Measurements from ENCODE around the gene EPB41L4B.

Gene EPB41L4B

DNA sequence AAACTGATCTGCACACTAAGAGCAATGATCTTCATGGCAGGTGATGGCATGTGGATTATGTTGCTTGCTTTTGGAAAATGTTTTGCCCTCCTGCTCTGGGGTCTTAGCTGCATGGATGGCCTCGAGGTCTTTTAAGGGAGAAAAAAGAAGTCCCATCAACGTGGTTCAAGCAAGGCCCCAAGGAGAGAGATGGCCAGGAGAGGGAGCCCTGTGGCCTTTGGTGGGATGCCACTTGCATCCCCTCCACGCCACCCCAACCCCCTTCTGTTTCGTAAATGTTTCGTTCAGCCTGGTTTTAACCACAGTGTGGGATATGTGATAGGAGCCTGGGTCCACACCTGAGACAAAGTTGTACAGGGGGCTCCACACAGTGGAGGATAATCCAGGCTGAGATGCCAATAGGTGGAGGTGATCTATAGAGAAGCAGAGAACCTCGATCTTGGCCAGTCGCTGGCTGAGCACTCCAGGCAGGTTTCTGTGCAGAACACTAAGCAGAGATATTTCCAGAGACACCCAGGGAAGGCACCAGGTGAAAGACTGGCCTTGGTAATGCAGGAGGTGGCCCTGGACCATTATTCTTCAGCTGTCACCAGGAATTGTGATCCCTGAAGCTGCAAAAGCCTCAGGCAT is 128.0 kb downstream of the EPB41L4B start:
- DNase-seq = peak; percentile 2

DNA sequence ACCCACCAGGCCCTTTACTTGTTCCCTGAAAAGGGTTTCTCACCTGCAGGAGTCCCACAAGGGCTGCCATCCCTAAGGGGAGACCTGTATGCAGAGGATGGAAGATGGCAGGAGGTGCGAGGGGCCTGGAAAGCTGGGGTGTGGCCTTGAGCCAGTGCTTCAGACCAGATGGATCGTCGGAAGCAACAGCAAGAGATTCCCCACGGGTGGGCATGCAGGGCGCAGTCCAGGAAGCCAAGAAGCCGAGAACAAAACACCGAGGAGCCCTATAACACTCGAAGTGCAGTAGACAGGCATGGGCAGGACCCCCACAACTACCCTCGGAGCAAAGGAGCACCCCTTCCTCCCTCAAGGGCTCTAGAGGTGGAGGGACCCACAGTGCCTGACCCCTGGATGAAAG is 129.1 kb downstream of the EPB41L4B start:
- DNase-seq = no peak

DNA sequence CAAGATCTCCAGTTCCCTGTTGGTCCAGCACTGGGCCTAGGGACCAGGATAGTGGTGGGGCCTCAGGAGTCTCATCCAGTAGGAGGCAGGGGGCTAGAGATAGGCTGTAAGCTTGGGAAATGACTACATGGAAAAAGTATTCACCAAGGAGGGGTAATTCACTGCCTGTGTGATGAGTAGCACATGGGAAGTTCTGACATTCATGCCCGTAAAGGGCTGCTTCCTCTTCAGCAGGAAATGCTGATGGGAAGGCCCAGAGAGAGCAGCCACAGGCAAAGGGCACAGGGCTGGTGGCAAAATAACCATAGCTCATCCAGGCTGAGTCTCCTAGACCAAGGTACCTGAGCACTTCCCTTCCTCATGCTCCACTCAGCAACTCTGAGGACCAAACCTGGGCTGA is 130.7 kb downstream of the EPB41L4B start:
- DNase-seq = no peak

DNA sequence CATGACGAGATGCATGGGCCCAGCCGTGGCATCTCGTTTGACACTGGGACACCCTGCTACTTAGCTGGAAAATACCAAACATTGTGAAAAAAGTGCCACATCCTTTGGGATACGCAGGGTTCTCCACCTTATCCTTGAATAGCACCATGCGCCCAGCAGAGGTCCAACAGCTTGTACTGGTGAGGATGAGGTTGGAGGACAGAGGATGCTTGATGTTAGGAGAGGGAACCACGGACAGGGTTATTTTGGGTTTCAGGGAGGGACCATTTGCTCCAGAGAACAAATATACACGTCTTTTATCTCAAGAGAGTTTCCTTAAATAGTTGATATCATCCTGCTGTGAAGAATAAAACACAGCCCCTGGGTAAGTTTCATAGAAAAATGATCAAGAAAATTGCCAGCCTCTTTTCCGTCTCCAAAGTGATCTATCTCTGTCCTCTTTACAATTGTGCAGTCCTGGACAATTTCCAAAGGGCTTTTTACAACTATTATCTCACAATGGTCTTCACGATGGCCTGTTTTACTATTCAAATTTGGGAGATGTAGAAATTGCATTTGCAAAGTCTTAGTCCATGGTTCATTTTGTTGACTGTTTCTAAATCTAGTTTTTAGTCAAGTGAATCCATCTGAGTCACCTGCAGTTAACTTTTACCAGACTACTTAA is 133.9 kb downstream of the EPB41L4B start:
- no peak for DNase-seq

DNA sequence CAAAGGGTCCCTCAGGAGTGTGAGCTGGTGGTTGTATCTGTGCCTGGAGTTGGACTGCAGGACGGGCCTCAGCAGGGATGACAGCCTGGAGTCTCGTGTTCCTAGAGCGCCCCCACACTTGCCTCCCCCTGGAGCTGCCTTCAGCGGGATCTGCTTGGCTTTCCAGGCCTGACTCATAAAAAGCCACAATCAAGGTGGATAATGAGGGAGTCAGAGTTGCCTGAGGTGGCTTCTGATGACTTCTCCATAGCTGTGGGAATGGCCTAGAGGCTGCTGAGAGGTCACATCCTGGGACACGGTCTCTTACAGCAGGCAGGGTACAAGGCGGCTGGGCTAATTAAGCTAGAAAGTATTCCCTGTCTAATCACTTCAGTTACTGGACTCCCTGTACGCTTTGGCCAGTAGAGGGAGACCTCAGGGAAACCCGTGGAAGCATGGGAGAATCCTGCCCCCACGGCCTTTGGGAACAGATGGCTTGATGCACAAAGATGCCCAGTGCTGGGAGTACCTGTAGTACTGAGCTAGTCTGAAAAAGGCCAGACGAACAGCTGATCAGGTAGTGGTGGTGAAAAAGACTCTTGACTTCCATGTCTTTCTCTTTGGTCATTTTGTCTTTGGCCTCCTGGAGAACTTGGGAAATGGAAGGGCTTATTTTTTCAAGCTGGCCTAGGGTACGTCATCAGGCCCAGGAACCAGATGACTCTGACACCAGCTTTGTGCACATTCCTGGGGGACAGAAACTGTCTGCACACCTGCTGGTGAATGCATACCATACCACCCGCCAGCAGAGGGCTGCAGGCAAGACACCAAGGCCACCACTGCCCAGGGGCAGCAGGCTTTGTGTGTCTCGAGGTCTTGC is 137.7 kb downstream of the EPB41L4B start:
- DNase-seq = peak; percentile 63

DNA sequence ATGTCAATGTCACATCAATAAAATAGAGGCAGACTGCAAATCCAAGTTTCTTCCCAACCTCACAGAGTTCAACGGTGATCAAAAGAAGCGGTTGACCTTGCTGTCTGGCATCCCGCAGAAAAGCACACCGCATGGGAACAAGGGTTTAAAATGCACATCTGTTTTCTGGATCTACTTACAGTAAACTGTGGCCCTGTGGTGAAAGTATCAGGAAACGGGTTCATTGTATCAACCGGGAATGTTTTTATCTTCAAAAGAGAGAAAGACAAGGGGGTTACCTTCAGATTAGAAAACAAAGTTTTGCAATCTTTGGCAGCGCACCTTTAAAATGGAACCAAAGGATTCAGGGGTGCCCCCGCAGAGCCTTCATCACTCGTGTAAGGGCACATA is 138.3 kb downstream of the EPB41L4B start:
- DNase-seq = no peak

DNA sequence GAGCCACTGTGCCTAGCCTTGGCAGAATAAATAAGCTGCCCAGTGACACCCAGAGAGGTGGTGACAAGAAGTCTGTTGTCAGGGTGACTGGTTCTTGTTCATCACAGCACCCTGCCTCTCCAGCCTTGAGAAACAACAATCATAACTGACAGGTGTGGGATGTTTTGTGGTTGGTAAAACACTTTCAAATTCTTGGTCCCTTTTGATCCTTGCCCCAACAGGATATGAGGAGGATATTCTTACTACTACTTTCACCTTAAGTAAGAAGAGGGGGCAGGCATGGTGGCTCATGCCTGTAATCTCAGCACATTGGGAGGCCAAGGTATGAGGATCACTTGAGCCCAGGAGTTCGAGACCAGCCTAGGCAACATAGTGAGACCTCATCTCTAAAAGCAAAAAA is 139.6 kb downstream of the EPB41L4B start:
- DNase-seq = no peak

DNA sequence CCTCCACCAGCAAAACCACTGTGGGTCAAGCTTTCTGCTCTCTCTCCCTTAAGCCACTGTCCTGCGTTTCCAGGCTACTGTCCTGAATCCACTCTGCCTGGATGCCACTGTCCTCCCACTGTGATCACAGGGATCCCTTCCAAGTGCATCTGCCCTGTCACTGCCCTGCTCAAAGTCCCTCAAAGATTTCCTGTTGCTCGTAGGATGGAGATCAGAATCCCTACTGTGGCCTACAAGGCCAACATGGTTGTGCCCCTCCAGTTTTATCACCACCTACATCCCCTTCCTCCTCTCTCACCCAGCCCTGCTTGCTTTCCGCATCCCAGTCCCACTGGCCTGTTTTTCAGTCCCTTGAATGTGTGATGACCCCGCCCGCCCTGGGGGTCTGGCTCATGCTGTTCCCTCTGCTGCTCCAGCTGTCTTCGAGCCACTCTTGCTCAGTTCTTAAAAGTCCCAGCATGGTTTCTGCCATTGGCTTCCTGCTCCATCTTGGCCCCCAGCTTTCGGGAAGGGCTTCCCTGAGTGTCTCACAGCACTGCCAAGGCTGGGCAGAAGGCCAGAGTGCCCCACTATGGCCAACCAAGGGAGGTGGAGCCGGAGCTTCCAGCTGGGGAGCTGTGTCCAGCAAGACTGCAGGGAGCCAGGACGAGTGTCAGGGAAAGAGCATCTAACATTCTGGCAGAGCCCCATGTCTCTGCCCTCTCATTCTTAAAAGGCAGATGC is 140.9 kb downstream of the EPB41L4B start:
- no peak for DNase-seq

DNA sequence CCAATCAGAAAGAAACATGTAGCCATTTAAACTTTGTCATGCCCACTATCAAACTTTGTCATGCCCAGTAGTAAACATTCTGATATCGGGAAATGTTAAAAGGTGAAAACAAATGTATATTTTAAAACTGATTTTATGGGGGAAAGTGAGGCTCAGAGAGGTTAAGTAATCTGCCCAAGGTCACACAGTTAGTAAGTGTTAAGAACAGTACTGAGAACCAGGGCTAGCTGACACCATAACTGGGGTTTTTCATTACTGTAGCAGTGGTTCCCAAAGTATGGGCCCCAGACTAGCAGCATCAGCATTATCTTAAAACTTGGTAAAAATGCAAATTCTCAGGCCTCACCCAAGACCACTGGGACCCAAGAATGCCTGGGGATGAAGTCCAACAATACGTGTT is 143.9 kb downstream of the EPB41L4B start:
- no peak for DNase-seq

DNA sequence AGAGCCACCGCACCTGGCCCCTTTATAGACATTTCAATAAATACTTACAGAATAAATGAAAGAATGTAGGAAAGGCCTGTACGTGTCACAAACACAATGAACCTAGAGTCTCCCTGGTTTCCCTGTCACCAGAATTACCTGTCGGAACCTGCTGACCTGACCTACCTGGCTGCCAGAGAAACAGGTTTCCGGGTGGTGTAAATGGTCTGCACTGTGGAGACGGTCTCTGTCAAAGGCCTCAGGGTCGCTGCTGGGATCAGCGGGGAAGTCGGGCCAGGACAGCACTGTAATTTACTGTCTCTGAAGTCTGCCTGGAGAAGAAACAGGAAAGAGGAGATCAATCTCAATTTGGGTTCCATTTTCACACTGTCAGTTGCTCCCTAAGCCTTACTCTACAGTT is 144.5 kb downstream of the EPB41L4B start:
- no peak for DNase-seq

DNA sequence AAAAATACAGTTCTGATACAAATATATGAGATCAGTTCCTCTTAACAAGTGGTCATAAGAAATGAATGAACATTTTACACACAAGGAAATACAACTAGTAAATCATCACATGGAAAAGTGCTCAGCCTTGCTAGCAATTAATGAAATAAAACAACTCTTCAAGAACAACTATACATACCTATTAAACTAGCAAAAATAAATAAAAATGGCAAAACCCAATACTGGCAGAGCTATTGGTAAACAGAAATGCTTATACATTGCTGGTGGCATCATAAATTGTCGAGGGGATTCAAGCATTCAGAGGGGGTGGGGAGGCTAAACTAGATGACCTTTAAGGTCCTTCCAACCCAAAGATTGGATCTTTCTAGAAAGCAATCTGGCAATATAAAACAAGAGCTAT is 147.9 kb downstream of the EPB41L4B start:
- no peak for DNase-seq

DNA sequence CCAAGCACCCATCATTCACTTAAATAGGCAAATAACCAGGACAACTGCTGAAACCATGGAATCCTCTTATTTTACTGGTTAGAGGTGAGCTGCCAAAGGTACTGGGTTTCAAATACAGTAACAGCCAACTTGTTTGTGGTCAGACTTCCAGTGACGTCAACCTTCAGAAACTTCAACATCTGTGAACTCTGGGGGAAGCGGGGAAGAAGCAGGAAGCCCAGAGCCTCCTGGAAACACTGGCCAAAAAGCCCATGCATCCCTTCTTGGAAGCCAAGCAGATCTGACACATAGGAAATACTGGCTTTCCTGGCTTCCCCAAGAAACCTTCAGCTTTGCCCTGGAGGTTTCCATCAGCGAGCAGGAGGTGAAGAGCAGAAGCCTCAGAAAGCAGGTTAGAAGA is 148.9 kb downstream of the EPB41L4B start:
- DNase-seq = no peak

DNA sequence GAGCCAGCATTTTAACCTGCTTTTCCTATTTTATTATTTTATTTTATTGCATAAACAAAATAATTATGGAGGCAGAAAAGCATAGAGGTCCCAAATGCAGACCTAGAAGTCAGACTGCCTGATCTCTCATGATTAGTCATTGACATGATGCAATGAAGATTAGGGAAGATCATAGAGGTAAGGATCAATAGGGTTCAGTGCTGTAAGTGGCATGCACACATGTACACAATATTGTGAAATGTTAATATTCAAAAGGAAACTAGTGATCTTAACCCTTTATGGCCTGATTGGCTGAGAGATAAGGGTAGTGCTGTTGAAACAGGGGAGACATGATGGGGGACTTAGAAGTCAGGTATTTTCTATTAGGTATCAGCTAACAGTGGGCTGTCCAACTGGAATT is 152.7 kb downstream of the EPB41L4B start:
- DNase-seq = no peak

DNA sequence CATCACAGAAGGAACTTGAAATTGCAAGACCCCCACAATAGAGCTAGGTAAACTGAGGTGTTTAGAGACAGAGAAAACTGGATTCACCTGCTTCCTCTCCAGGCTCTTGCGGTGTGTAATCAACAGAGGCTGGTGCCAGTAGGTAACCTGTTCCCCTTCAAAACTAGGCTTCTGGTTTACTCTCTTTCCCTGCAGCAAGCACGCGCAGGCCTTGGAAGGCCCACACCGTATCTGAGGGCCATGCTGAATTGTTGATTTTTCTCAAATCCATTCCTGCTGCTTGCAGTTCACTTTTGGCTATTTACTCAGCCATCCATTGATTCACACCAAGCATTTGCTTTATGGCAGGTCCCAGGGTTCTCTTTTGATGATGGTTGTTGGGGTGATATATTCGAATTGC is 153.1 kb downstream of the EPB41L4B start:
- peak; percentile 2 for DNase-seq

DNA sequence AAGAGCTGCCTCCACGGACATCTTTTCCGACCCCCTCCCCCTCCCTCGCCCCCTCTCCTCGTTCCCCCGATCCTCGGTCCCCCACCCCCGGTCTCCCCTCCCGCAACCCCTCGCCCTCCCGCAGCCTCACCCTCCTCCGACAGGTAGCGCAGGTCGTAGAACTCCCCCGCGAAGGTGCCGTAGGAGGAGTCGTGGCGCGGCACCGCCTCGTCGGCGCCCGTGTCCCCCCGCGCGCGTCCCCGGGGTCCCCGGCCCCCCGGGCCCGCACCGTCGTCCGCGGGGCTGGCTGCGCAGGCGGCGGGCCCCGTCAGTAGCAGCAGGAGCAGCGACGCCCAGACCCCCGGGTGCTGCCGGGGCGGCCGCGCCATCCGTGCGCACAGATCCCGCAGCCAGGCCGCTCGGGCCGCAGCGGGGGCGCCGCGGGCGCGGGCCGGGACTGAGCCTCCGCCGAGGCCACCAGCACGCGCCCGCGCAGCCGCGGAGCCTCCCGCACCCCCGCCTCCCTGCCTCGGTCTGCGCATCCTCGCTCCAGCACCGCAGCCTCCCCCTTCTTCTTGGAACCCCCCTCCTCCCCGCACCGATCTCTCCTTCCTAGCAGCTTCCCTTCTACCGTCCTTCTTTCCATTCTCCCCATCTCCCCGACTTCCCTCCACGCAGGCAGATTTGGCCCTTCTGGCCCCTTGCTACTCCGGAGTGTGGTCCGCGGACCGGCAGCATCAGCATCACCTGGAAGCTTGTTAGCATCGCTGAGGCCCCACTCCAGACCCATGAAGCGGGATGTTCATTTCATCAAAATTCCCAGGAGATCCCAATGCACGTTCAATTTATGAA is 153.9 kb downstream of the EPB41L4B start, which contains the start of gene FRRS1L:
Gene FRRS1L, minus strand, starts transcription at position 479 of the 831 bp plus-strand sequence. Its CDS starts 111 bp downstream, at position 368.
- DNase-seq = peak; percentile 46

DNA sequence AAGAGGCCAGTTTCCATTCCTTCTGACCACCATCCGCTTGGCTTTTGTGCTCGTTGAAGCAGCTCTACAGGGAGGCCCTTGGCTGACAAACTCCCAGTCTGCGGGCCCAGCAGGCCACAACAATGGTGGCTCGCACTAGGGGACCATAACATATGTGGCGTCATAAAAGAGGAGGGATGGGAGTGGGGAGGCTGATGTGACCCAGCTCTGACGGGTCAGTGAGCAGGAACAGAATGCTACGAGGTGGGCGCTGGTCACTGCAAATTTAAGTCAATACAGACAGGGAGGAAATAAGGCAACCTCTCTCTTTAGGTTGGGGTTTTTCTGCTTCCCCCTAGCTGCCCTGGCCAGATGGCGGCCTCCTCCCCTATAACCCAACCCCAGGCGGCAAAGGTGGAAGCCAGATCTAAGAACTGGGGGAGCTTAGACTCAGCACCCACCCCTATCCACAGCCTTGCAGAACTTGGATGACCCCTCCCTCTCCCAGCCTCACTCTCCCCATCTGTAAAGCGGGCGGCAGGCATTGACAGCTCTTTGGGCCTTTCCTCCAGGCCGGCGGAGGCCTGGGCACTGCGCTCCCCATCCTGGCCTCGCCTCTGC is 154.6 kb downstream of the EPB41L4B start:
- peak; percentile 86 for DNase-seq

DNA sequence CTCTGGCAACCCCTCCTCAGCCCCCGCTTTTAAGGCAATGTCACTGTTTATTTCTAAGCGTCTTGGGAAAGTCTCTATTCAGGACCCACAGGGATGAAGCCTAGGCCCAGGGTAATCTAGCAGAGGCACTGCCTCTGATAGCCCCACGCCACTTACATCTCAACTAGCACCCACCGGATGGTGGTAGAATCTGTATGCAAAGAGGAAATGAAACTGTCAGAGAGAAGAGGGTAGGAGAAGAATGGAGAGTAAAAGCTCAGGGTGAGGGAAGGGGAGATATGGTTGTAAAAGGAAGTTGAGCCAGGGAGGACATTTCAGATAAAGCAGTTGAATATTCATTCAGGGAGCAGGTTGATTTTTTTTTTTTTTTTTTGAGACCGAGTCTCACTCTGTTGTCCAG is 156.8 kb downstream of the EPB41L4B start:
- no peak for DNase-seq

DNA sequence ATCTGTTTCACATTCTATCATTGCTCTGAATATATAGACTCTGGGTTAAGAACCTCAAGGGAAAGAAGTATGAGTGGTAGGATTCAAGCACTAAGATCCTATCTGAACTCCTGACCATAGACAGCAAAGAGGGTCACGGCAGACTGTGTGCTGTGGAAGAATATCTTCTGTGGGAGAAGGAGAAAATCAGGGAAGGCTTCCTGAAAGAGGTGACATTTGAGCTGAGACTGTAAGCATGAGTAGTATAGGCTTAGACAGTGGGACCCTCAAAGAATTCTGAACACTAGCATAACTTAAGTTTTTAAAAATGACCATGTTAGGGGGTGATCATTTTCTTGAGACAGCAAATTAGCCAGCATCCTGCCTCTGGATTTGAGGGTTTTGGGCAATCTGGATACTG is 157.7 kb downstream of the EPB41L4B start:
- no peak for DNase-seq

DNA sequence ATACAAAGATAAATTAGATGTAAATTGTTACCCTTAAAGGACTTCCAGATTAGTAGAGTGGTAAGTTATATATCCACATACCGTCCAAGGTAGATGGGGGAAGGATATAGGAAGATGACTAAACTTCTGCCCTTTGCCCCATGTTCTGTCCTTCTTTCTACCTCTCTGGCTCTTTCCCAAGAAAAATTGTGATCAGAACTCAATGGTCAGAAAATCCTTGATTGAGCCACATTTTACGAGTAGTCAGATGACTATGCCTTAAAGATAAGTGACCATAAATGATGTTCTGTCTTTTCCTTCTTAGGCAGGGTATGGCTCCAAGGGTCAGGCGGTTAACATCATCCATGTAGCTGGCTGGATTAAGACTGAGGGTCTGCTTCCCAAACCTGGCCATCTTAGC is 158.2 kb downstream of the EPB41L4B start:
- DNase-seq = no peak

DNA sequence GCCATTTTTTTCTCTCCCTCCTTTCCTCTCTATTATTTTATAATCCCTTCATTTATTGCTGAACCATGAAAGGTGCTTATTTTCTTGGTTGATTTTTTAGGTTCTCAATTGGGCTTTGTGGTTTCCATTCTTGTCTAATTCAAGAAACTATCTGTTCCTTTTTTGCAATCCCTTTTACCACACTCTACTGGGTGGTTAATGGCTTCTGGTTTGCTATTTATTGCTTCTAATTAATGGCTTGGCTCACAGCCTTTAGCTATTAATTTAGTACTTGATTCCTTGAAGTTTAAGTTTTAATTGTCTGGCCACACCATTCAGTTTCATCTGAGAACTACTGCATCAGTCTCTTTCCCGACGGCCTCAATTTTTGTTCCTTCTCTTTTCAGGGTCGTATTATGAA is 159.4 kb downstream of the EPB41L4B start:
- DNase-seq = no peak

DNA sequence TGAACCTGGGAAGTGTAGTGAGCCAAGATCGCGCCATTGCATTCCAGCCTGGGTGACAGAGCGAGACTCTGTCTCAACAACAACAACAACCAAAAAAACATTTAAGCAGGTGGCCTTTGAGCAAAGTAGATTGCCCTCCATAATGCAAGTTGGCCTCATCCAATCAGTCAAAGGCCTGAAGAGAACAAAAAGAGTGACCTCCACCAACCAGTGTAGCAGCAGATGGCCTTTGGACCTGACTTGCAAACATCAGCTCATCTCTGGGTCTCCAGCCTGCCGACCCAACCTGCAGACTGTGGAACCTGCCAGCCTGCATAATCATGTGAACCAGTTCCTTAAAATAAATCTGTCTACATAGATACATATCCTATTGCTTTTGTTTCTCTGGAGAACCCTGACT is 161.3 kb downstream of the EPB41L4B start:
- DNase-seq = no peak

DNA sequence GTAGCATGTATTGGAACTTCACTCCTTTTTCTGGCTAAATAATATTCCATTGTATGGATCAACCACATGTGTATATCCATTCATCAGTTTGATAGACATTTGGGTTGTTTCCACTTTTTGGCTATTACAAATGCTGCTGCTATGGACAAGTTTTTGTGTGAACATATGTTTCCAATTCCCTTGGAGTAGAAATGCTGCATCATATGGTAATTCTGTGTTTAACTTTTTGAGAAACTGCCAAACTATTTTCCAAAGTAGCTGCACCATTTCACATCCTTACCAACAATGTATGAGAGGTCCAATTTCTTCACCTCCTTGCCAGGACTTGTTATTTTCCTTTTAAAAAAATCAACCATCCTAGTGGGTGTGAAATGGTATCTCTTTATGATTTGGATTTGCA is 162.2 kb downstream of the EPB41L4B start:
- no peak for DNase-seq

All from NCI-H146 (cell line).